Measurements from ENCODE around the gene ARID5A.

The ARID5A gene

GRCh38 chr2:96564026-96564425 lies 27.5 kb downstream of the ARID5A start:
- Mint-ChIP-seq H3K27me3 (ENCODE audit: low read depth) (no peaks in the 10 kb centered on the region), H3K27ac (no peak overlapping the region), H3K36me3 (ENCODE audit: low read depth) (no peaks in the 10 kb centered on the region), H3K9me3 (no peaks in the 10 kb centered on the region), H3K4me1 (no peaks in the 10 kb centered on the region), H3K4me3 (no peak overlapping the region)
- no peak for TF ChIP-seq CTCF (IDR thresholded peaks at IDR 0.05; ENCODE audit: unreplicated experiment in 3 of 3)

DNA sequence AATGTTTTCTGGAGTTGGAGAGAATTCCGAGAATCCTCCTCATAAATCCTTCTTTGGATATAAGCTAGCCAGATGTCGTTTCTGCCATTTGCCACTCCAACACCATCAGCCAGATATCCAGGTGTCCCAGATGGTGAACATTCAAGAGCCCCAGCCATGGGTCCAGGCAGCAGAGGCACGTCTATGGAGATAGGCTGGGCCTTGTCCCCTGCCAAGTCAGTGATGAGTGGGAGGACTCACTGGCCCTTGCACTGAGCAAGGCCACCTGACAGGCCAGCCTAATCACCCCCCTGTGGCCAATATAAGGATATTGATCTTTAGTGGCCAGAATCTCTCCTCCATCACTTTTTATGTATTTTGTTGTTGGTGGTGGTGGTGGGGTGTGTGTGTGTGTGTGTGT lies 28.0 kb downstream of the ARID5A start:
- H3K27ac Mint-ChIP-seq: no peak overlapping the region
- H3K27me3 Mint-ChIP-seq (ENCODE audit: low read depth): no peaks in the 10 kb centered on the region
- H3K9me3 Mint-ChIP-seq: no peaks in the 10 kb centered on the region
- no peak overlapping the region for H3K4me3 Mint-ChIP-seq
- no peaks in the 10 kb centered on the region for H3K4me1 Mint-ChIP-seq
- no peaks in the 10 kb centered on the region for H3K36me3 Mint-ChIP-seq (ENCODE audit: low read depth)
- TF ChIP-seq CTCF (IDR thresholded peaks at IDR 0.05; ENCODE audit: unreplicated experiment in 3 of 3): no peak

GRCh38 chr2:96565111-96565510 lies 28.6 kb downstream of the ARID5A start:
- Mint-ChIP-seq H3K27me3 (ENCODE audit: low read depth) (no peaks in the 10 kb centered on the region), H3K4me1 (no peaks in the 10 kb centered on the region), H3K4me3 (no peak overlapping the region), H3K27ac (no peak overlapping the region), H3K9me3 (no peaks in the 10 kb centered on the region), H3K36me3 (ENCODE audit: low read depth) (no peaks in the 10 kb centered on the region)
- no peak for TF ChIP-seq CTCF (IDR thresholded peaks at IDR 0.05; ENCODE audit: unreplicated experiment in 3 of 3)

DNA sequence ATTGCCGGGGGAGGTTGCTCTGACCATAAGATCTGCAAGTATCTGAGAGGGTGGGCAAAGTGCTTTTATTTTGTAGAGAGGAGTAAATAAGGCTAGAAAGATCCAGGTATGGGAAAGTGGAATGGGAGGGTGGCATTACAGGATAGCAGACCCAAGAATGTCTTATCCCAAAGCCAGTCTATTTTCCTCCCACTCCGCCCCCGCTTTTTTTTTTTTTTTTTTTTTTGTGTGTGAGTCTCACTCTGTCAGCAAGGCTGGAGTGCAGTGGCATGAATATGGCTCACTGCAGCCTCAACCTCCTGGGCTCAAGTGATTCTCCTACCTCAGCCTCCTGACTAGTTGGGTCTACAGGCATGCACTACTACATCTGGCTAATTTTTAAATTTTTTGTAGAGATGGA lies 31.5 kb downstream of the ARID5A start:
- Mint-ChIP-seq H3K36me3 (ENCODE audit: low read depth) (no peaks in the 10 kb centered on the region), H3K27me3 (ENCODE audit: low read depth) (no peaks in the 10 kb centered on the region), H3K4me1 (no peaks in the 10 kb centered on the region), H3K9me3 (no peaks in the 10 kb centered on the region), H3K27ac (no peak overlapping the region), H3K4me3 (no peak overlapping the region)
- no peak for TF ChIP-seq CTCF (IDR thresholded peaks at IDR 0.05; ENCODE audit: unreplicated experiment in 3 of 3)

DNA sequence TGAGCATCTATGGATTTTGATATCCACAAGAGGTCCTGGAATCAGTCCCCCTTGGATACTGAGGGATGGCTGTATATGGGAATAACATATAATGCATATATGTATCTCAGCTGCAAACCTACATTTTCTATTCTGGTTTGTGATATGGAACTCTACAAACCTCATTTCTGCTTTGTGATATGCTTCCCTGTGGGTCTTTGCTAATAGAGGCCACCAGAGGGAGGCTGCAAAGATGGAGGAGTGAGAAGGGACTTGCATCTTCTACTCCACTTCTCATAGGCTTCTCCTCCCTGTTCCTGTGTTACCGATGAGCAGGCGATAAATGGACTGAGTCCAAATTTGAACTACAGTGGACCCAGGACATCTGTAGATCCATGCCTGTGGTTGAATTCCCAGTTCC lies 37.8 kb downstream of the ARID5A start:
- H3K27me3 Mint-ChIP-seq (ENCODE audit: low read depth): no peaks in the 10 kb centered on the region
- no peaks in the 10 kb centered on the region for H3K36me3 Mint-ChIP-seq (ENCODE audit: low read depth)
- H3K4me3 Mint-ChIP-seq: no peak overlapping the region
- H3K9me3 Mint-ChIP-seq: no peaks in the 10 kb centered on the region
- H3K27ac Mint-ChIP-seq: no peak overlapping the region
- H3K4me1 Mint-ChIP-seq: no peaks in the 10 kb centered on the region
- TF ChIP-seq CTCF (IDR thresholded peaks at IDR 0.05; ENCODE audit: unreplicated experiment in 3 of 3): no peak

DNA sequence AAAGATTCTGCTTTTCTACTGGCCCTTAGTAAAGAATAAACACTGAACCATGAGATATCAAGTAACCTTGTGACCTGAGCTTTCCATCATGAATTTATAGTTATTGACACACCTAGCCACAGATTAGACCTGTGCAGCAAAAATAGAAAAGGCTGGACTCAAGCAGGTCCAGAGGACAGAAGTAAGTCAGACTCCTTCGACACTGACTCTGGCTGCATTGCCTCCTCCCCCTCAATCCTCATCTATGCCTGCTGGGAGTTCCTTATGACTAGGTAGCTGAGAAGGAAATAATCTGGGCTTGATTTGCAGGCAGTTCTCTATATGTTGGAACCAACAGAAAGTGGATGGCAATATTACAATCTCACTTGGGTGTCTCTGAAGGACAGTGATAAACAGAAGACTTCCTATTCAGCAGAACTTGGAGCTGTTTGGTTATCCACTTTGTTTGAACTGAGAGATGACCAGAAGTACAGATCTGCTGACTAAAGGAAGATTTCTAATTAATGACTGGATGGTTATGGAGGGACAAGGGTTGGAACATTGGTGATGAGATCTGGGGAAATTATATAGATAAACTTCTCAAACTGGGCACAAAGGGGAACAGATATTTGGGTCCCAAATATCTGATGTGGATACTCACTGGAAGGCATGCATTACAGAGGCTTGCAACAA lies 39.4 kb downstream of the ARID5A start:
- Mint-ChIP-seq H3K9me3 (no peaks in the 10 kb centered on the region), H3K27ac (no peak overlapping the region), H3K36me3 (ENCODE audit: low read depth) (no peaks in the 10 kb centered on the region), H3K27me3 (ENCODE audit: low read depth) (no peaks in the 10 kb centered on the region), H3K4me3 (no peak overlapping the region), H3K4me1 (no peaks in the 10 kb centered on the region)
- no peak for TF ChIP-seq CTCF (IDR thresholded peaks at IDR 0.05; ENCODE audit: unreplicated experiment in 3 of 3)
